Endothelial cell (in vitro differentiated cells): ENCODE data around the gene NATD1. TPM values are rescaled to one million over a fixed set of nuclear protein-coding genes. Genes with fewer than 3 reads are reported as not detected.

Source experiments
- DNase-seq: peaks from one replicate; pipeline ENCODE4 v3.0.0; 2021; ENCODE audit warnings: low spot score
- H3K27ac Mint-ChIP-seq: one replicate; pipeline ENCODE4 v1.8.0; 2021; ENCODE audit warnings: mixed read lengths, inconsistent platforms; ENCODE audit not compliant: unreplicated experiment
- H3K27me3 Mint-ChIP-seq: one replicate; pipeline ENCODE4 v1.8.0; 2021; ENCODE audit warnings: mild to moderate bottlenecking, moderate library complexity, mixed read lengths, inconsistent platforms; ENCODE audit not compliant: unreplicated experiment
- H3K36me3 Mint-ChIP-seq: one replicate; pipeline ENCODE4 v1.8.0; 2021; ENCODE audit warnings: mild to moderate bottlenecking, low read depth, mixed read lengths, inconsistent platforms; ENCODE audit not compliant: unreplicated experiment
- H3K4me1 Mint-ChIP-seq: one replicate; pipeline ENCODE4 v1.8.0; 2021; ENCODE audit warnings: mild to moderate bottlenecking, mixed read lengths, inconsistent platforms; ENCODE audit not compliant: unreplicated experiment
- H3K4me3 Mint-ChIP-seq: one replicate; pipeline ENCODE4 v1.8.0; 2021; ENCODE audit warnings: mild to moderate bottlenecking, mixed read lengths, inconsistent platforms; ENCODE audit not compliant: unreplicated experiment
- H3K9me3 Mint-ChIP-seq: one replicate; pipeline ENCODE4 v1.8.0; 2021; ENCODE audit warnings: mixed read lengths, inconsistent platforms; ENCODE audit not compliant: unreplicated experiment
- CTCF ChIP-seq: fragments of 200-600 bp; sonication (generic); IDR thresholded peaks from one replicate; pipeline ENCODE4 v1.5.0; 2021; ENCODE audit warnings: antibody characterized with exemption; ENCODE audit not compliant: unreplicated experiment
- total RNA-seq: library from RNA; stranded (reverse); fragmentation: NEBNext Ultra II Directional; extraction: Animal tissue kit (Norgen Biotek cat#: 25700); gene quantifications from one replicate; pipeline ENCODE4 v1.2.1, GENCODE V29; 2021; ENCODE audit not compliant: unreplicated experiment

Gene NATD1
- total RNA-seq, 1 donor from 2014 or later: 30.3 TPM

- no peaks in the 10 kb centered on the region for H3K4me1 Mint-ChIP-seq
- H3K4me3 Mint-ChIP-seq: no peak overlapping the region
- peaks cover 13% of the 10 kb centered on the region for H3K27me3 Mint-ChIP-seq
- TF ChIP-seq CTCF: no peak
- H3K36me3 Mint-ChIP-seq: no peaks in the 10 kb centered on the region
- H3K27ac Mint-ChIP-seq: no peak overlapping the region
- H3K9me3 Mint-ChIP-seq: no peaks in the 10 kb centered on the region
- no peak for DNase-seq
Observed at GRCh38 chr17:21242026-21242697, 11.0 kb downstream of the NATD1 start.

GRCh38 chr17:21241564-21241963, 11.6 kb downstream of the NATD1 start:
- H3K9me3 Mint-ChIP-seq: no peaks in the 10 kb centered on the region
- H3K36me3 Mint-ChIP-seq: peaks cover 3% of the 10 kb centered on the region
- no peaks in the 10 kb centered on the region for H3K4me1 Mint-ChIP-seq
- no peak overlapping the region for H3K4me3 Mint-ChIP-seq
- no peak overlapping the region for H3K27ac Mint-ChIP-seq
- peaks cover 13% of the 10 kb centered on the region for H3K27me3 Mint-ChIP-seq
- no peak for DNase-seq
- TF ChIP-seq CTCF: no peak

- Mint-ChIP-seq H3K4me3 (no peak overlapping the region), H3K27me3 (peaks cover 12% of the 10 kb centered on the region), H3K4me1 (no peaks in the 10 kb centered on the region), H3K27ac (no peak overlapping the region), H3K36me3 (peaks cover 3% of the 10 kb centered on the region), H3K9me3 (no peaks in the 10 kb centered on the region)
- DNase-seq: no peak
- no peak for TF ChIP-seq CTCF
Observed at GRCh38 chr17:21240369-21241055, 12.7 kb downstream of the NATD1 start.

- Mint-ChIP-seq H3K9me3 (no peaks in the 10 kb centered on the region), H3K27ac (no peak overlapping the region), H3K36me3 (peaks cover 3% of the 10 kb centered on the region), H3K4me1 (no peaks in the 10 kb centered on the region), H3K27me3 (peaks cover 10% of the 10 kb centered on the region), H3K4me3 (no peak overlapping the region)
- peak; percentile 21 for DNase-seq
- TF ChIP-seq CTCF: peak; percentile 61
Observed at GRCh38 chr17:21239680-21240368, 13.4 kb downstream of the NATD1 start.
